ENCODE data around the gene TMEM114. TPM values are rescaled to one million over a fixed set of nuclear protein-coding genes. Genes with fewer than 3 reads are reported as not detected.
A peak's percentile ranks its signal among the peaks of the same experiment; 100 is the strongest.

Gene TMEM114
- polyA plus RNA-seq, 5 donors, result not detected

GRCh38 chr16:8611886-8612600, 21.7 kb upstream of the TMEM114 start:
- no peak for DNase-seq

- DNase-seq, result no peak
Observed at GRCh38 chr16:8611122-8611521, 20.8 kb upstream of the TMEM114 start.

DNA sequence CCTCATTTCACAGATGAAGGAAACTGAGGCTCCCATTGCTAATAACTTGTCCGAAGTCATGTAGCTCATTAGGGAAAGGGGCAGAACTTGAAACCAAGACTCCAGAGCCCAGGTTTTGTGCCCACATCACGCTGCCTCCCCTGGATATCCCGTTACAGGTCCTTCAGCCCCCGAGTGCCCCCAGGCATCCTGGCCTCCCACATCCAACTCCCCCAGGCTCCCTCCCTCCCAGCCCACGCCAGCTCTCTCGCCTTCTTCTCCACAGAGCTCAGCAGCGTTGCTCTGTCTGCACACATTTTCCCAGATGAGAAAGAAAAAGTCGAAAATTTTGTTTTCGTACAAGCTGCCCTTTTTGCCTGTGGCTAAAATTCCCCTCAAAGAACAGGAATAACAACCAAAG, 16.9 kb upstream of the TMEM114 start:
- DNase-seq, result no peak

GRCh38 chr16:8605554-8605953, 15.2 kb upstream of the TMEM114 start:
- DNase-seq, result no peak

- peak; percentile 37 to 43 for DNase-seq
Observed at GRCh38 chr16:8600144-8600775, 9.9 kb upstream of the TMEM114 start.

DNA sequence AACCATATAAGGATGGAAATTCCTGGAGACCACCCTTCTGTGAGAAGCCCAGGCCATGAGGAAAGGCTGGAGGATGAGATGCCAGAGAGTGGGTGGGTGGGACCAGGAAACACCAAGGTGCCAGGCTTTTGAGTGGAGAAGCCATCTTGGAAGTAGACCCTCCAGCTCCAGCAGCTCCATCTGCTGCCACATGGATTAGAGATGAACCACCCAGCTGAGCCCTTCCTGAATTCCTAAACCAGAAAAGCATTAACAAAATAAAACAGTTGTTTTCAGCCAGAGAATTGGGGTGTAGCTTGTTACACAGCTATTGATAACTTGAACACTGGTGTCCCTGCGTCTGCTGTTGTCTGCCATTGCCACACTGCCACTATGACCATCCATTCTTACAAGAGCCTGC, 6.3 kb upstream of the TMEM114 start:
- no peak for DNase-seq

GRCh38 chr16:8595783-8596182, 5.5 kb upstream of the TMEM114 start:
- no peak for DNase-seq

DNA sequence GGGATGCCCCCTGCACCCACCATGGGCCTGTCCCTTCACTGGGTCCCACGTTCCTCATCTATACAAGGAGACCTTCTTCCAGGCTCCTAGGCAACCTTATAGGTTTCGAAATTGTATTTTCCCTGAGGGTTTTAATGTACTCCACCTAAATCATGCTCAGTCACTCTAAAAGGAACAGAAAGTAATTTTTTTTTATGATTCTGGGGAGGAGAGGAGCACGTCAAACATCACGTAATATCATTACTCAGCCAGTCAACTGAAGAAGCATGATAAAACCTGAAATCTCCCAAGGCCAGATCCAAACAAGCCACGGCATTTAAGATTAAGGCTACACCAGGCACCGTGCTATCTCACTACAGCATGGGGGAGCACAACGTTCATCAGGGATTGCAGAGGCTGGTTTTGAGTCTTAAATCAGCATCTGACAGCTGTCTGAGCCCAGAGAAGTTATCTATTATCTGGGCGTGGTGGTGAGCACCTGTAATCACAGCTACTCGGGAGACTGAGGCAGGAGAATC, 3.9 kb upstream of the TMEM114 start:
- no peak for DNase-seq

- DNase-seq, result no peak
Observed at GRCh38 chr16:8591451-8591850, 1.1 kb upstream of the TMEM114 start.

- no peak for DNase-seq
Observed at GRCh38 chr16:8590811-8591210, 500 bp upstream of the TMEM114 start.

DNA sequence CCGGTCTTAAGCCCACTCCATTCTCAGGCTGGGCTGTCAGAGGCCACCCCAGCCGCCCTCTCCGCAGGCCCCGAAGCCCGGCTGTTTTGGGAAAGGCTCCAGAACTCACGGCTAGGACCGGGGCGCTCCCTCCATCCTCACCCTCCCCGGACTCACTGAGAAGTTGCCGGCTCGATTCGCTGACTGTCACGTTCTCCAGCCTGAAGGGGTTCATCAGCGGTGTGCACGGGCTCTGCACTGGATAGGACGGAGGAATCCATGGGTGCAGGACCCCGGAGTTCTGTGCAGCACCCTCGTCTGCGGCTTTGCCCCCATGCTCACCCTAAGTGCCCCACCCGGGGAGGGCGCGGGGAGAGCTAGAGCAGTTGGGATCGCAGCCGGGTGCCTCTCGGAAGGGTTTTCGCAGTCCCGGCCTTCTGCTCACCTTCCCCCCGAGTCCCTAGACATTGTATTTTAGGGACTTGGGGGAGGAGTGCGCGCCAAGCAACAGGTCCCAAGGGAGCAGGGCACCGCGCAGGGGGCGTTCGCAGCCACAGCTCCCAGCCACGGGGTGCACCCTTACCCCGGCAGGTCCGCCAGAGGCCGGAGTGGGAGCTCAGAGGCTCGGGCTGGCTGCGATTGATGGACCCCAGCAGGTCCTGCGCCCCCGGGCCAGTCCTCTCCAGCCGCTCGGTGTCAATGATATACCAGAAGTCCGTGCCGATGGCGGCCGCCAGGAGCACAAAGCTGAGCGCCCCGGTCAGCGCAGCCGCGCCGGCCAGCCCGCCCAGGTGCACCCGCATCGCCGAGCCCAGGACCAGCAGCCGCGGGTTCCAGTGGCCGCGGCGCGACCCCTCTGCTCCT, 1.0 kb downstream of the TMEM114 start:
- DNase-seq, result no peak

DNA sequence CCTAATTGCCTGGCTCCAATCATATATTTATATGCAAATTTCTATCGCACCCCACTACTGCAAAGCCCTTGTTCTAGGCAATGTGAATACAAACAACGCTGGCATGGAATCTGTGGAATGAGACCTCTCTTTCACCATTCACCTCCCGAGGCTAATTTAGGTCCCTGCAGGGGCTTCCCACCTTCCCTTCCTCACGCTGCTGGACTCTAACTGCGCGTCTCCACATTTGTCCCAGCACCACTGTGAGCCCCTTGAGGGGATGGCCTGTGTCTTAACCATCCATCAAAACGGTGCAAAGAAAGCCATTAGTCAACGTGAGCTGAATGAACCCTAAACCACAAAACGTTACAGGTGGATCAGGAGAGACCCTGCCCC, 1.6 kb downstream of the TMEM114 start:
- DNase-seq, result no peak

DNA sequence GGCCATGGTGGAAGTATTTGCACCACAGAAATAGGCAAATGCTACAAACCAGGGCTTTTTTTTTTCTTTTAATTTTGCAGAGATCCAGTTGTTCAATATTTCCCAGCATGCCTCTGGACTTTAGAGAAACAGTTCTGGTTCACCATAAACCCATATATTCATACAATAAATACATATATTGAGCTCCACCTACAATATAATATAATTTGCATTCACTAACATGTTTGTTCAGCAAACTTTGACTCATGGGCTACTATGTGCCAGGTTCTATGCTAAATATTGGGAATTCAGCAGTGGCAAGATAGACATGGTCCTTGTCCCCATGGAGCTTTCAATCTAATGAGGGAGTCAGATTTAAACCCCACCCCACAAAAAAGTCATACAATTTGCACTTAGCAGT, 3.2 kb downstream of the TMEM114 start:
- no peak for DNase-seq

GRCh38 chr16:8585857-8586256, 4.5 kb downstream of the TMEM114 start:
- no peak for DNase-seq

GRCh38 chr16:8585041-8585440, 5.3 kb downstream of the TMEM114 start:
- no peak for DNase-seq

DNA sequence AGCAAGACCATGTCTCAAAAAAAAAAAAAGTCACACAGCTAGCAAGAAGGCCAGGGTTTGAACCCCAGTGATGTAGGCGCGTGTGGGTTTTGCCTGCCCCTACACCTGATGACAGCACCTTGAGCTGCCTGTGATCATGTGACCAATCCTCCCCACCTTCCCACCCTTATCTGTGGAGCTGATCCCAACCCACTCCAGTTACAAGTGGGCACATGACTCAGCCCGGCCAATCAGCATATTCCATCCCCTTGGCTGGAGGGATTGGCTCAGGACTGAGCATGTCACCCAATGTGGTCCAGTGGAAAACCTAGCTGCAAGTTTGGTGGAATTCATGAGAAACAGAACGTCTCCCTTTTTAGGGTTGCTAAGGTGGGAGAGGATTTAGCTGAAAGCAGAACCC, 6.6 kb downstream of the TMEM114 start:
- DNase-seq, result no peak

GRCh38 chr16:8583199-8583598, 7.1 kb downstream of the TMEM114 start:
- no peak for DNase-seq

GRCh38 chr16:8581831-8582580, 8.3 kb downstream of the TMEM114 start:
- no peak for DNase-seq

- no peak for DNase-seq
Observed at GRCh38 chr16:8579559-8579958, 10.8 kb downstream of the TMEM114 start.

DNA sequence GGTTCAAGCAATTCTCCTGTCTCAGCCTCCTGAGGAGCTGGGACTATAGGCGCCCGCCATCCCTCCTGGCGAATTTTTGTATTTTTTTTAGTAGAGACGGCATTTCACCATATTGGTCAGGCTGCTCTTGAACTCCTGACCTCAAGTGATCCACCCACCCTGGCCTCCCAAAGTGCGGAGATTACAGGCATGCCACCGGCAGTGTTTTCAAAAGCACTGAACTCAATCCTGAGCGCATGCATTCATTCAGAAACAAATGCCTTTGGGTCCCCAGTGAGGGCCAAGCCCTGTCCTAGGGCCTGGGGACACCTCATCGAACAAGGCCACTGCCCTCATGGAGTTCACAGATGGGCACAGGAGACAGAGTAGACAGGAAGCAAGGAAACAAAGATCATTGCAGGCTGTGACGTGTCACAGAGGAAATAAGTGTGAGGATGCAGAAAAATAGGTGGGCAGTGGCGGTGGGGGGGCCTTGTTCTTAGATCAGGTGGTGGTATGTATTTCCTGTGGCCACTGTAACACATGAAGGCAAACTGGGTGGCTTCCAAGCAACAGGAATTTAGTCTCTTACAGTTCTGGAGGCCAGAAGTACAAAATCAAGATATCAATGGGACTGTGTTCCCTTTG, 12.5 kb downstream of the TMEM114 start:
- no peak for DNase-seq

Data from right lung (tissue), 5 donors.